8988T (cell line): ENCODE data around the gene GBX1.

Source experiments
- DNase-seq: peaks from one replicate; pipeline ENCODE4 v3.0.0; 2011

GBX1 gene

DNA sequence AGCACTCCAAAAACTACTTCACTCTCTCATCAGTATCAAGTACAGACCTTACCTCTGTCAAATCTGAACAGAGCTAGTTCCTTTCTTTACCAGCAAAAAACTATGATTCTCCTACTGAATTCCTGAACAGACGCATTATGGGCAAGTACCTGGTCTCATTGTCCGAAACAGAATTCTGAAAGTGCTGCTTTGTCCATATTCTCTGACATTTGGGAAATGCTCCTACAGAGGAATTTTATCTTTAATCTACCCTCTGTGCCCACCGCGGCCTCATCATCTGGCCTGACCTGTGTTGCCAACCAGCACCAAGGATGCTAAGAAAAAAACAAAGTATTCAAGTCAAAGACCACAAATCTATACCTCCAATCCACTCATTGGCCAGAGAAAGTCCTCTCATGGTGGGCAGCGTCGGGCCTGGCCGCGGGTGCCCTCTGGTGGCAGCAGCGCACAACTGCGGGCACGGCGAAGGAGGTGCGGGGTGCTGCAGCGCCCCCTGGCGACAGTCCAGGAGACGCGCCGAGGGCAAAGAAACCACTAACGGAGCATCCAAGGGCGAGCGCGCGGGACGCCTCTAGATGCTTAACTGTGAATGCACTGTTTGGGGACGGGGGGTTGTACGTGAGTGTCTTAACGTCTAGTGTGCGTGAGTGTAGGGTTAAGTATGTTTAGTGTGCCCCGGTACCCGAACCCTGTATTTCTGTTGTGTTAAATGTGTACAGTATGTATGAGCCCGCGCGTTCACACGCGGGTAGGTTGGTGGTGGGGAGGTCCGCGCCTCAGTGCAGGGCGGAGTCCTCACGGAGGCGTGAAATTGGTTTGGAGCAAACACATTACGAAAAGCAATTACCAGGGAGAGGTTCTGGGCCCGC is 5.0 kb upstream of the GBX1 start:
- peak; percentile 77 for DNase-seq

DNA sequence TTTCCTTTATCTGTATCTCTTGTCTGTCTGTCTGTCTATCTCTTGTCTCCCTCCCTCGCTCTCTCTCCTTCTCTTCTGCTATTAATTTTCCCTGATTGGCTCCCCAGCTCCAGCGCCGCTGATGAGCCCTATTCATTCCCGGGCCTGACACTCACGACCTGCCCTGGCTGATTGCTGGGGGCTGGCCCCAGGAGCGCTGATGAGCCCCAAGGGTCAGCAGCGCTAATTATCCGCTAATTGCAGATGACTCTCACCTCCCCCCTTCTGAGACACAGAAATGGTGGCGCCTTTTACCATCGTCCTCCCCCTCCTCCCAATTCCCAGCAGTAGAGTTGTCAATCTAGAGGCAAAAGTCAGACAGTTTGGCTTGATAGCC is 1.3 kb upstream of the GBX1 start:
- DNase-seq = no peak

DNA sequence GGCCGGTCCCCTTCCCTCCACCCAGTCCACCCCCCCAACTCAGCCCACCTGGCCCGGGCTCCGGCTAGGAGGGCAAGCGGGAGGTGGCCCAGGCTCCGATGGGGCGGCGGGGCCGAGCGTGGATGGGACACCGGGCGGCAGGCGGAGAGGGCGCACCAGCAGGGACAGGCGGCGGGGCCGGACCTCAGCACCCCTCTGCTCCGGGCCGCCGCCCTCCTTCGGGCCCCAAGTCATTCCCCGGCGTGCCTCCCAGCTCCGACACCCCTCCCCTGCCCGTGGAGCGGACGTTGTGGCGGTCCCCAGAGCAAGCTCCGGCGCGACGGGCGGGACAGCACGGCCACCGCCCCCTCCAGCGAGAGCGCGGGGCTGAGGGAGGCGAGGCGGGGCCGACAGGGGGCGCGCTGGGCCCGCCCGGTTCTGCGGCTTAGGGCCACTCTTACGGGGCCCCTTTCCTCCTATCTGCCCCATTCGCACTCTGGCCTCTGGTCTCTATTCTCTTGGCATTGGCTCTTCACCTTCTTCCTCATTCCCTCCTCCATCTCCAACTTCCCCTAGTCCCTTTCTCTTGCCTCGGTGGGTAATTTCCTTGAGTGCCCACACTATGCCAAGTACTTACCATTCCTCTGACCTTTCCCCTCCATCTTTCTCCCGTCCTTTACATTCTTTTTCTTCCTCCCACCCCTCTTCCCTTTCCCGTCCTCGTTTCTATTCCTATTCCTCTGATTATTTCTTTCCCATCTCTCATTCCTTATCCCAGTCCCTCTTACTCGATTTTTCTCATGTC is 701 bp upstream of the GBX1 start:
- peak; percentile 84 for DNase-seq

DNA sequence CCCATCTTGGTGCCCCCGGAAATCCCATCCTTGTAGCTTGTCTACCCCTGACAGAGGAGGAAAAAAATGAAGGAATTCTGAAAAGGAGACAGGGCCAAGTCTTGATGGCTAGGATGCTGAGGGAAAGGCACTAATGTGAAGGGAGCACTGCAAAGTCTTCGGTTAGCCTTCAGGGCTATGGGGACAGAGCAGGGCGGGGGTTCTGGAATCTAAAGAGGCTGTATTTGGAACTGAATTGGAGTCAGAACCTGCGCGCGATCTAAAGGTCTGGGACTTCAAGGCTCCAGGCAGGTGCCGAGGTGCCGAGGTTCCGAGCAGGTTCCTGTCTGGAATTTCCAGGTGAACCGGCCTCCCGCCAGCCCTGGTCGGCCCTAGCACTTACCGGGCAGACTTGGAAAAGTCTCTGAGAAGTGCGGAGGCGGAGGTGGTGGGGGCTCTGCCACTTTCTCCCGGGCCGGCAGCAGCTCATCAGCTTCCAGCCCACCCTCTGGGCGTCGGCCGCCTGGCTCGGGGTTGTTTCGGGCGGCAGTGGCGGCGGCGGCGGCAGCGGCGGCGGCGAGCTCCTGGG is 781 bp downstream of the GBX1 start:
- DNase-seq = no peak

DNA sequence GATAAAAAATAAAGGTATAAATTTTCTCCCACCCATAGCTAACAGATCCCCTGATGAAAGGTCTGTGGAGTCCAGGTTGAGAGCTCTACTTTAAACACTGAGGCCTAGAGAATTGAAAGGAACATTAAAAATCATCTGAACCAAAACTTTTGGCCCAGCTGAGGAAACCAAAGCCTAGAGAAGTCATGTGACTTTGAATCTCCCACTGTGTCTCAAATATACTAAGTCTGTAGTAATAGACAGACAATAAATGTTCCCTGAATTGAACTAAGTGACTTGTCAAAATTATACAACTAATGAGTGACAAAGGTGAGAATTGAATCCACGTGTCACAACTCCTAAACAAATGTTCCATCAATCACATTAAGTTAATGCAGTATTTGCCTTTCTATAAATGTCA is 5.7 kb downstream of the GBX1 start:
- no peak for DNase-seq

DNA sequence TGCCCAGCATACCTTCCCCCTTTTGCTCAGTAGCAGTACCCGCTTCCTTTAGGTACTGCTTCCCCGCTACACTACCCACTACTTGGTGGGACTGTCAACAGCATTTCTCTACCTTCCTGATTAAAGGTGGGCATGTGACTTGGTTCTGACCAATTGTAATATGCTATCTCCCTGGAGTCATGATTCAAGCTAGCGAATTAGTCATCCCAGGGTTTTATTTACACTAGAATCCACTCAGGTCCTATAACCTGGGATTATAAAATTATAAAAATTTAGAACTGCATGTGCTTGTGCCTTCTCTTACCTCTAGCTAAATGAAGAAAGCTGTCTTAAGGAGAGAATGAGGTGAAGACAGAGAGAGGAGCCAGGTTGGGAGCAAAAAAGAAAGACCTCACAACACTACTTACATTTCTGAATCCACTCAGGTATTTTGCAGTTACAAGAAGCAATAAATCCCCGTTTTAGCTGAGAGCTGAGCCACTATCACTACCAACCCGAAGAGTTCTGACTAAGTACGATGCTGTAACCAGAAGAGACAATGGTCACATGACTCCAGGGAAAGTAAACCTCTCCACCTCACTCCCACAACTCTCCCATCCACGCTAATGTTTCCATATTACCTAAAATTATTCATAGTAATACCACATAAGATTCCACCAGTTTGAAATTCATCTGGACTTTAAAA is 9.7 kb downstream of the GBX1 start:
- no peak for DNase-seq

DNA sequence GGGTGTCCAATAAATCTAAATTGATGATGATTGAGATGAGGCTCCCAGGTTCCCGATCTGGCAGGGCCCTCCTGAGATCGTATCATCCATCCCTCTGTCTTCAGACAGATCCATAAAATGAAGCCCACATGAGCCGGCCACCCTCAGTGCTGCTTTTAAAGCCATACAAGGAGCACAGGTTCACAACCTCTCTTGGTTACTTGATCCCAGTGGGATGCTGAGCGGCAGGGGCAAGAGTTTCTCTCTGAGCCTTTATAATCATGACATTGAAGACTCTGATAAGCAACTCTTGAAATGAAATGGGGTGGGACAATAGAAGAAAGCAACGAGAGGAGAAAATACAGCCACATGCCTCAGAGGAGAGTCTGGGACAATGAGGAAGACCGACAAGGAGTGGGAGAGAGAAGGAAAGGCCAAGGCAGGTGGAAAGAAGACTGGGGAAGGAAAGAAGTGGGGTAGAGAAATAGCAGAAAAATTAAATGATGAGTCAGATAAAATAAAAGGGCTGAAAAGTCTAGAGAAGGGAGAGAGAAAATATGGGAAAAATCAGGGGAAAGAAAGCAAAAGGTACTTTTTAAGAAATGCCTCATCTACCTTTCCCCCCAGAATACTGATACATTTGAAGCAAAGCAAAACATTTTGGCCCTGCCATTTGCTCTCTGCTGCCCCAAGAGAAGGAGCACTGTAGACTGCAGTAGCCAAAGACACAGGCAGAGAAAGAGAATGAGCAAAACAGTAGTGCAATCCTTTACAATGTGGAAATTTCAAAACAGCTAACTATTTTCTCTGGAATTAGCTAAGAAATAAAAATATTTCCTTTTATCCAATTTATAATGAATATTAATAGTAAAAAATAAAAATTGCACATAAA is 14.6 kb downstream of the GBX1 start:
- DNase-seq = no peak

DNA sequence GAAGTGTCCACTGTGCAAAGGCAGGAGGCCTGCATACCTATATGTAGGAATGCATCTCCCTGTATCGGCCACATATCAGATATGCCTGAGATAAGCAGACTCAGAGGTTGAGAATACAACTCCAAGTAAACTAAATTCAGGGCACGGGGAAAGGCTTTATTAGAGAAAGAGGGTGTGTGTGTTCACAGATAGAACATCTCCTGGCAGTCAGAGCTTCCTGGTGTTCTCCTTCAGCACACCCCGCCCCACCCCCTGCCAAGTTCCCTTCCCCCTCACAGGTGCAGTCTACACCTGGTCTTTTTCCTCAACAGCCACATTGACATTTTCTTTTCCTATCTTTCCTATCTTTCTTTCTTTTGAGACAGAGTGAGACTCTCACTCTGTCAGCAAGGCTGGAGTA is 17.1 kb downstream of the GBX1 start:
- no peak for DNase-seq

DNA sequence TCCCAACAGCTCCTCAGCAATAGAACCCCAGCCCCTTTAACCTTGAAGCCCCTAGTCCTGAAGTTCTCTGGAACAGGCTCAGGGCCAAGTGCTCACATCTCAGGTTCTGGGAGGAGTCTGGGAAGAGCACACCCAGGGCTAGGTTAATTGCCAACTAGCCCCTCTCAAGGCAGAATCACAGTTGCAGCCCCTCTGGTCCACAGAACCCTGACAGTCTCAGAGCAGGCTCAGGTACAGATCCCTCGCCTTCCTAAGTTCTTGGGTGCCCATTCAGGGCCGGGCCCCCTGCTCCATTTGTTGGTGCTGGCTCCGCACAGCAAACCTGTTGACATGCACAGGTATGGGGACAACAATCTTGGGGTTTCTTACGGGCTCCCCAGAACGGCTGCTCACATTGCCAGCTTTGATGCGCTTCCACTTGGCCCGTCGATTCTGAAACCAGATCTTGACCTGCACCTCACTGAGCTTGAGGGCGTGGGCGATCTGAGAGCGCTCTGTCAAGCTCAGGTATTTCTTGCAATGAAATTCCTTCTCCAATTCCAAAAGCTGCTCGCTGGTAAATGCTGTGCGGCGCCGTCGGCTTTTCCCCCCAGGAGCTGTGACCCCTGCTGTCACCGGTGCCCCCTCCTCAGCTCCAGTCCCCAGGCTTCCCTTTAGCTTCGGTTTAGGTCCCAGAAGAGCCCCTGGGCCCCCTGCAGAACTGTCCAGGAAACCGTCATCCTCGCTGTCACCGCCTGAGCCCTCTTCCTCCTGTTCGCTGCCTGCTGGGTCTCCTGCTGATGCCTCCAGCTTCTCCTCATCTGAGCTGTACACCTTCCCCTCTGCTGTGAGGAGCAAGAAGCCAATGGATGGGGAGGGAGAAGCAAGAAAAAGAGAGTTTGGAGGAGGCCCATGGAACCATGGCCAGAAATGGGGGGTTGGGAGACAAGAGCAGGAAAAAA is 18.9 kb downstream of the GBX1 start:
- DNase-seq = no peak

DNA sequence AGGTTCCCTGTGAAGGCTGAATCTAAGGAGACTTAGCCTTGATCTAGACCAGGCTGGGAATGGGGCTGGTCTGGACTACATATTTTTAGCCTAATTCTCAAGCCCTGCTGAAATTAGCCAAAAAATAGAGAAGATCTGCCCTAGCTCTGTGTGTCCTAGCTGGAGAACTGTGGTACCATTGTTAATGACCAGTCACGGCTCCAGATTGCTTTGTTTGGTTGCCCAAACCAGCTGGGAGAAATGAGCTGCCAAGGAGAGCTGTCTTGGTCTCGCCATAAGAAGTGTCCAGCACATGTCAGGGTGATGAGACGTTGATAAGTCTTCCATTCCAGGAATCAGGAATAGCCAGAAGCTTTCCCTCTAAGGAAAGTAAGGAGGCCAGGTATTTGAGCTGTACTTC is 20.7 kb downstream of the GBX1 start:
- no peak for DNase-seq

DNA sequence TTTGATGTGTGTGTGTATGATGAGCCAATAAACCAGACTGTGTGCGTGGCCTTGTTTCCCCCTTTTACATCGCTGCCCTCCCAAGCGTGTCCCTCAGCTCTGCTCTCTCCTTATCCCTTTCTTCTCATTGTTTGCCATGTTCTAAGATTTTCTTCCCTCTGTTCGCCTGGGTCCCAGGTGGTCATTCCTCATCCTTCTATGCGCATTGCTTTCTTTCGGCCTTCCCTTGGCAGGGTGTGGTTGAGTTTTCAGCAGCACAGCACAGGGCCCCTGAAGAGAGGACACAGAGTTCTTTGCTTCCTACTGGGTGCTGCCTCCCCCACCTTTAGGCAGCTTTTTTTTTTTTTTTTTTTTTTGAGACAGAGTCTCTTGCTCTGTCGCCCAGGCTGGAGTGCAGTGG is 23.1 kb downstream of the GBX1 start:
- DNase-seq = no peak

DNA sequence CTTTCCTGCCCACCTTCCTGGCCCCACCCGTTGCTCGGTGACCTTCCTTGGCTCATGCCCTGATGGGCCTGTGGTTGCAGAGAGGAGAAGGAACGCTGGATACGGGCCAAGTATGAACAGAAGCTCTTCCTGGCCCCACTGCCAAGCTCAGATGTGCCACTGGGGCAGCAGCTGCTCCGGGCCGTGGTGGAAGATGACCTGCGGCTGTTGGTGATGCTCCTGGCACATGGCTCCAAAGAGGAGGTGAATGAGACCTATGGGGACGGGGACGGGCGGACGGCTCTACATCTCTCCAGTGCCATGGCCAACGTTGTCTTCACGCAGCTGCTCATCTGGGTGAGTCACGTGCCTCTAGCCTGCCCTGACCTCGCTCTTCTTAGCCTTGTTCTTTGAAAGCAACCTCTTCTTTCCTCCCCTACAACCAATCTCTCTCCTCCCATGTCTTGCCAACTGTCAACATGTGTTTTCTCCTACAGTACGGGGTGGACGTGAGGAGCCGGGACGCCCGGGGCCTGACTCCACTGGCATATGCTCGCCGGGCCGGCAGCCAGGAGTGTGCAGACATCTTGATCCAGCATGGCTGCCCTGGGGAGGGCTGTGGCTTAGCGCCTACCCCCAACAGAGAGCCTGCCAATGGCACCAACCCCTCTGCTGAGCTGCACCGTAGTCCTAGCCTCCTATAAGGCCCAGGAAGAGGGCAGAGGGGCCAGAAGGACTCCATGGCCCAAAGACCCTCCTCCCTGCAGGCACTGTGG is 24.1 kb downstream of the GBX1 start:
- no peak for DNase-seq

DNA sequence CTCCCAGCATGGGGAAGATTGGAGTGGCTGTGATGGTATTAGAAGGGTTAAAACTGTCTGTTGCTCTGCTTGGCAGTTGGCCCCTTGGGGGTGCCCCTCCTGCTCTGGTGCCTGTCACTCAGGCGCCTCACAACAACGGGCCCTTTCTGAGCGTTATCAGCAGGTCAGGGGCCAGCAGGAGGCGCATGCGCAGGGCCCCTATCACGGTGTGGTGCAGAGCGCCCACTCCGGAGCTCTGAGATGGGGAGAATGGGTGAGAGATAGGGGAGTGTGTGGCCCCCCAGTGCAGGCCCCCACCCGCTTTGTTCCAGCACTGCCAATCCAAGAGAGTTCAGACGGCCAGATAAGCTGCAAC is 24.8 kb downstream of the GBX1 start:
- DNase-seq = no peak

DNA sequence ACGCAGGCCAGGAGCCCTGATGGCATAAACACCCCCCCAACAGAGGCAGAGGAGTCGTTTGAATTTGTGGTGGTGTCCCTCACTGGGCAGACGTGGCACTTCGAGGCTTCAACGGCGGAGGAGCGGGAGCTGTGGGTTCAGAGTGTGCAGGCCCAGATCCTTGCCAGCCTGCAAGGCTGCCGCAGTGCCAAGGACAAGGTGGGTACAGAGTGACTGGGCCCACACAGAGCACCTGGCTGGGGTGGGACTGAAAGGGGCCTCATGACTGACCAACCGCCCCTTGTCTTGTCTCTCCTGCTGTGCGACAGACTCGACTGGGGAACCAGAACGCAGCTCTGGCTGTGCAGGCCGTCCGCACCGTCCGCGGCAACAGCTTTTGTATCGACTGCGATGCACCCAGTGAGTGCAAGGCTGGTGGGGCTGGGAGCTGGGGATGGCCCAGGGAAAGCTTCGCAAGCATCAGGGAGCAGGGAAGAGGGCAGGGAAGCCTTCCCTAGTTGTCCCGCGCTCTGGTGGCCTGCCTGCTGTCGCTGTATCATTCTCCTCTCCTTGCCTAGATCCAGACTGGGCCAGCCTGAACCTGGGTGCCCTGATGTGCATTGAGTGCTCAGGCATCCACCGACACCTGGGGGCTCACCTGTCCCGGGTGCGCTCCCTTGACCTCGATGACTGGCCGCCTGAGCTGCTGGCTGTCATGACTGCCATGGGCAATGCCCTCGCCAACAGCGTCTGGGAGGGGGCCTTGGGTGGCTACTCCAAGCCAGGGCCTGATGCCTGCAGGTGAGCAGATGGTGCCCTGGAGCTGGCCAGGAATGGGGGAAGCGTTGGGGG is 25.4 kb downstream of the GBX1 start:
- no peak for DNase-seq

DNA sequence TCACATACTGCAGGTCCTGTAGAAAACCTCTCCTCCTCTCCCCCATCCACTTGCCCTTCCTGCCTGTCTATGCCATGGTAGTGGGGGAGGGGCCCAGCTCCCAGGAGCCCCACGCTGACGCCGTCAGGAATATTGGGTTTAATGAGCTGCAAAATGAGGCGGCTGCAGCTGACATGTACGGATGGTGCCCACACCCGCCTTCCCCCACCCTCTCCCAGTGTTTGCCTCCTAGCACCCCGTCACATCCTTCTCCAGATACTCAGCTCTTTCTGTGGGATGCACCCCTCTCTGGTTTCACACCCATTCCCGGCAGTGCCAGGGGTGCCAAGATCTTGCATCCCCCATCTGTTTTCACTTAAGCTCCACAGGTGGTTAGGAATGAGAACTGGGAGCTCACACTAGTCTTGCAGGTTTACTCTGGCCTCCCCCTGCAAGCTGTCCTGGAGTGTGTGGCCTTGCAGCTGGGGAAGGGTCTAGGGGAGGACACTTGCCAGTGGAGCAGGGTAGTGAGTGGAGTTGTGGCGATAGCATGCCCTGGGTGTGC is 26.1 kb downstream of the GBX1 start:
- DNase-seq = no peak

DNA sequence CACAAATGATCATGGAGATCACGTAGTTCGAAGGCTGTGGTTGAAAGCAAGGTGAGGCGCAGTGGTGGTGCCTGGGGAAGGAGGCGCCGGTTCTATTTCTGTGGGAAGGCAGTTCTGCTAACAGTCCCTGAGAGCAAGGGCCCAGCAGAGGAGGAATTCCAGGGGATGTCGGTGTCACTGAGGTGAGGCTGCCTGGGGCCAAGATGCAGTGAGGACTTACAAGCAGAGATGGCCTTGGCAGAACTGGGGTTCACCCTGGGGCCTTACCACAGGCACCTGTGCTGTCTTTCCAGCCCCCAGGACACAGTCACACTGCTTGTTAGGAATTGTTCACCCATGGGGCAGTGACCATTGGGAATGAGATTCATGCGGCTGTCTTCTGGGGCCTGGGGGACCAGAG is 26.7 kb downstream of the GBX1 start:
- DNase-seq = no peak

DNA sequence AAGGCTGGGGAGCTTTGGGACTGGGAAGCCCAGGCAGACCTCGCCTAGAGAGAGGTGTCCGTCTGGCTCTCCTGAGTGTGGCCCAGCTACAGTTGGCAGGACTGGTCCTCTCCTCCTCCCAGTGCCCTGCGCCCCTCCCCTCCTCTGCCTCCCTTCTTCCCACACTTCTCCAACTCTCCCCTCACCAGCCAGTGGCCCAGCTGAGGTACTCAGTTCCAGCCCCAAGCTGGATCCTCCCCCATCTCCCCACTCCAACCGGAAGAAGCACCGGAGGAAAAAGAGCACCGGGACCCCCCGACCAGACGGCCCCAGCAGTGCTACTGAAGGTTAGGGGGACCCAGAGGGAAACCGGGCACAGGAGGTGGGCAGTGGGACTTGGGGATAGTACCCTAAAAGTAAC is 27.7 kb downstream of the GBX1 start:
- DNase-seq = no peak

DNA sequence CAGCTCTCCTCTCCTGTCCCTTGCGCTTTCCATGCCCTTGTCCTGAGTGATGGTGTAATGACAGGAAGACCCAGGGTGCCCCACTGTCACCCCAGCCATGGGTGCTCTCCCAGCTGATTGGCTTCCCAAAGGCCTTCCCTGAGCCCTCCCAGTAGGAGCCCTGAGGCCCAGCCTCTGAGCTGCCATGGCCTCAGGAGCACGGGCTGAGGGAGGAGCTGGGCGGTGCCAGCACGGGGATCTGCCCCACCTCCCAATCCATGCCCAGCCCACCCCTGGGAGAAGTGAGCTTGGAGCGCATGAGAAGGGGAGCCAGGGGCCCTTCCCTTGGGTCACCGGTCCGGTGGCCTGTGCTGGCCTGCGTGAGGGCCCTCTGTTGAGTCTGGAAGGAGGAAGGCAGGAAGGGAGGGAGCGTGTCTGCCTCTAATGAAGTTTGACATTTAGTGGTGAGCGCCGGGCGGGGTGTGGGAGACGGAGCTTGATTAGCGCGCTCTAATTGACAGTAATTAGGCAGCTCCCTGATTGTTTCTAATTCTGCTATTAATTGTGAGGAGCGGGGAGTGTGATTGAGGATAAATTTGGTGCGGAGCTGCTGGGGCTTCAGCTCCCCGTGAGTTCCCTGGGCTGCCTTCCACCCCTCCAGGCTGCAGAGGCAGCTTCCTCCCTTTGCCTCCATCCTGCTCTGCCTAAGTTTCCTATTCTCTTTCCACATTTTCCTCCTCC is 28.3 kb downstream of the GBX1 start:
- DNase-seq = peak; percentile 60
